ENCODE results near the gene EIF4A2.
"Not testable (repeated sequence)": the region's sequence is repeated elsewhere in the genome, so short reads cannot be mapped to it uniquely, and the experiment has no call there.

EIF4A2 gene

GRCh38 chr3:186822388-186822759 lies 39.0 kb downstream of the EIF4A2 start:
- not testable (repeated sequence) for DNase-seq

- DNase-seq: no peak
Observed at GRCh38 chr3:186823386-186823785, 40.0 kb downstream of the EIF4A2 start.

- DNase-seq: no peak
Observed at GRCh38 chr3:186824430-186825139, 41.2 kb downstream of the EIF4A2 start.

- DNase-seq: peak; percentile 28
Observed at GRCh38 chr3:186825294-186825821, 42.0 kb downstream of the EIF4A2 start.

- DNase-seq: no peak
Observed at GRCh38 chr3:186825872-186826409, 42.6 kb downstream of the EIF4A2 start.

- peak; percentile 20 for DNase-seq
Observed at GRCh38 chr3:186826410-186826975, 43.1 kb downstream of the EIF4A2 start.

GRCh38 chr3:186826976-186827857 lies 43.8 kb downstream of the EIF4A2 start:
- DNase-seq: peak; percentile 85

- DNase-seq: no peak
Observed at GRCh38 chr3:186828340-186828739, 45.0 kb downstream of the EIF4A2 start.

GRCh38 chr3:186831798-186832197 lies 48.4 kb downstream of the EIF4A2 start:
- DNase-seq: no peak

GRCh38 chr3:186832276-186832675 lies 48.9 kb downstream of the EIF4A2 start:
- DNase-seq: no peak

Data from activated CD8-positive, alpha-beta memory T cell treated with anti-CD3 and anti-CD28 coated beads, Interleukin-2, amount 50 U/mL, for 4 hours (primary cell).